IgD-negative memory B cell (primary cell): ENCODE measurements around the gene RNU6-9. TPM values are rescaled to one million over a fixed set of nuclear protein-coding genes. Genes with fewer than 3 reads are reported as not detected.

ENCODE experiments used
- H3K27ac Mint-ChIP-seq, 3 donors: one replicate each; pipeline ENCODE4 v1.8.0; 2020 to 2022; ENCODE audit warnings: mild to moderate bottlenecking in 3 of 3, mixed read lengths in 3 of 3, moderate library complexity in 1 of 3
- H3K27me3 Mint-ChIP-seq: one replicate; pipeline ENCODE4 v1.8.0; 2021; ENCODE audit warnings: mixed read lengths
- H3K36me3 Mint-ChIP-seq: one replicate; pipeline ENCODE4 v1.8.0; 2020; ENCODE audit warnings: mild to moderate bottlenecking, mixed read lengths
- H3K4me1 Mint-ChIP-seq, 3 donors: one replicate each; pipeline ENCODE4 v1.8.0; 2020 to 2022; ENCODE audit warnings: mixed read lengths in 3 of 3, mild to moderate bottlenecking in 1 of 3
- H3K4me3 Mint-ChIP-seq, 4 donors: one replicate each; pipeline ENCODE4 v1.8.0; 2020 to 2022; ENCODE audit warnings: mild to moderate bottlenecking in 4 of 4, mixed read lengths in 4 of 4, moderate library complexity in 3 of 4
- H3K9me3 Mint-ChIP-seq, 3 donors: one replicate each; pipeline ENCODE4 v1.8.0; 2020 to 2021; ENCODE audit warnings: mixed read lengths in 3 of 3, mild to moderate bottlenecking in 1 of 3
- polyA plus RNA-seq: library from polyadenylated mRNA; unstranded; fragments of 300-500 nt; fragmentation: Illumina TruSeq; gene quantifications from one replicate; pipeline ENCODE4 v1.2.3, GENCODE V29; 2021

RNU6-9 gene
- polyA plus RNA-seq, 1 donor from 2014 or later, result not detected

- Mint-ChIP-seq H3K36me3 (peaks cover 10% of the 10 kb centered on the region), H3K4me3 (peak overlapping the region; percentile 69 to 94 (median 92)), H3K4me1 (peaks cover 32 to 33% (median 32%) of the 10 kb centered on the region in 3 donors), H3K27me3 (peaks cover 2% of the 10 kb centered on the region), H3K27ac (peak overlapping the region; percentile 100), H3K9me3 (no peaks in the 10 kb centered on the region)
Observed at GRCh38 chr19:906480-906879, 13.2 kb downstream of the RNU6-9 start.

- H3K36me3 Mint-ChIP-seq, result peaks cover 10% of the 10 kb centered on the region
- H3K9me3 Mint-ChIP-seq, result no peaks in the 10 kb centered on the region
- H3K4me3 Mint-ChIP-seq, result peak overlapping the region; percentile 64 to 94 (median 92)
- peak overlapping the region; percentile 100 for H3K27ac Mint-ChIP-seq
- H3K4me1 Mint-ChIP-seq, result peaks cover 32 to 33% (median 32%) of the 10 kb centered on the region in 3 donors
- peaks cover 2% of the 10 kb centered on the region for H3K27me3 Mint-ChIP-seq
Observed at GRCh38 chr19:907183-907853, 14.0 kb downstream of the RNU6-9 start.

- peak overlapping the region; percentile 89 to 100 (median 100) for H3K27ac Mint-ChIP-seq
- peak overlapping the region; percentile 74 to 94 (median 84) for H3K4me3 Mint-ChIP-seq
- no peaks in the 10 kb centered on the region for H3K9me3 Mint-ChIP-seq
- H3K36me3 Mint-ChIP-seq, result peaks cover 10% of the 10 kb centered on the region
- H3K4me1 Mint-ChIP-seq, result peaks cover 26 to 36% (median 27%) of the 10 kb centered on the region in 3 donors
- peaks cover 2% of the 10 kb centered on the region for H3K27me3 Mint-ChIP-seq
Observed at GRCh38 chr19:911197-912033, 18.1 kb downstream of the RNU6-9 start.

GRCh38 chr19:912181-913079 lies 19.1 kb downstream of the RNU6-9 start:
- Mint-ChIP-seq H3K27ac (peak overlapping the region; percentile 65 to 85 (median 76)), H3K27me3 (peaks cover 2% of the 10 kb centered on the region), H3K9me3 (no peaks in the 10 kb centered on the region), H3K4me1 (peaks cover 18 to 29% (median 19%) of the 10 kb centered on the region in 3 donors), H3K36me3 (peaks cover 7% of the 10 kb centered on the region), H3K4me3 (peak overlapping the region; percentile 68 to 95 (median 89))

- Mint-ChIP-seq H3K36me3 (peaks cover 7% of the 10 kb centered on the region), H3K4me1 (peaks cover 16 to 26% (median 17%) of the 10 kb centered on the region in 3 donors), H3K27me3 (peaks cover 2% of the 10 kb centered on the region), H3K9me3 (no peaks in the 10 kb centered on the region), H3K4me3 (peak within 1 kb of the TSS; percentile 85 to 95 (median 90)), H3K27ac (peak within 1 kb of the TSS; percentile 85 to 88 (median 87))
Observed at GRCh38 chr19:913080-913748, 19.9 kb downstream of the RNU6-9 start, which contains the start of gene R3HDM4. Gene R3HDM4, minus strand, starts transcription at chr19:913219. Its CDS starts 62 bp downstream, at chr19:913157.

- no peaks in the 10 kb centered on the region for H3K9me3 Mint-ChIP-seq
- no peaks in the 10 kb centered on the region for H3K36me3 Mint-ChIP-seq
- H3K27ac Mint-ChIP-seq, result peak overlapping the region in 2 of 3 donors; percentile 46 to 70
- H3K27me3 Mint-ChIP-seq, result no peaks in the 10 kb centered on the region
- H3K4me1 Mint-ChIP-seq, result peaks cover 5 to 16% (median 10%) of the 10 kb centered on the region in 3 donors
- peak overlapping the region; percentile 9 to 69 (median 53) for H3K4me3 Mint-ChIP-seq
Observed at GRCh38 chr19:916645-917322, 23.5 kb downstream of the RNU6-9 start.

- peak within 1 kb of the TSS; percentile 92 to 94 (median 93) for H3K27ac Mint-ChIP-seq
Observed at GRCh38 chr19:917323-918151, 24.3 kb downstream of the RNU6-9 start, which contains the start of gene KISS1R. Gene KISS1R, plus strand, starts transcription at chr19:917333. Its CDS starts 170 bp downstream, at chr19:917503.

GRCh38 chr19:918152-918437 lies 24.8 kb downstream of the RNU6-9 start:
- peak overlapping the region; percentile 79 to 87 (median 84) for H3K4me3 Mint-ChIP-seq
- no peaks in the 10 kb centered on the region for H3K27me3 Mint-ChIP-seq
- H3K9me3 Mint-ChIP-seq, result no peaks in the 10 kb centered on the region
- peak overlapping the region; percentile 92 to 94 (median 93) for H3K27ac Mint-ChIP-seq
- H3K4me1 Mint-ChIP-seq, result peaks cover 9 to 15% (median 13%) of the 10 kb centered on the region in 3 donors
- no peaks in the 10 kb centered on the region for H3K36me3 Mint-ChIP-seq

More at GRCh38 chr19:917323-918151, 24.3 kb downstream of the RNU6-9 start, which contains the start of gene KISS1R:
- no peaks in the 10 kb centered on the region for H3K27me3 Mint-ChIP-seq
- peaks cover 9 to 16% (median 13%) of the 10 kb centered on the region in 3 donors for H3K4me1 Mint-ChIP-seq
- H3K4me3 Mint-ChIP-seq, result peak within 1 kb of the TSS; percentile 81 to 87 (median 86)
- no peaks in the 10 kb centered on the region for H3K9me3 Mint-ChIP-seq
- H3K36me3 Mint-ChIP-seq, result no peaks in the 10 kb centered on the region

GRCh38 chr19:918481-919198 lies 25.4 kb downstream of the RNU6-9 start:
- no peaks in the 10 kb centered on the region for H3K27me3 Mint-ChIP-seq
- H3K4me3 Mint-ChIP-seq, result peak overlapping the region; percentile 72 to 88 (median 78)
- H3K9me3 Mint-ChIP-seq, result no peaks in the 10 kb centered on the region
- no peaks in the 10 kb centered on the region for H3K36me3 Mint-ChIP-seq
- H3K27ac Mint-ChIP-seq, result peak overlapping the region in 1 of 3 donors; percentile 97
- H3K4me1 Mint-ChIP-seq, result peaks cover 9 to 15% (median 12%) of the 10 kb centered on the region in 3 donors

GRCh38 chr19:919199-920050 lies 26.1 kb downstream of the RNU6-9 start:
- Mint-ChIP-seq H3K27me3 (no peaks in the 10 kb centered on the region), H3K36me3 (no peaks in the 10 kb centered on the region), H3K27ac (peak overlapping the region in 2 of 3 donors; percentile 80 to 97), H3K4me3 (peak overlapping the region; percentile 72 to 88 (median 78)), H3K4me1 (peaks cover 9 to 15% (median 13%) of the 10 kb centered on the region in 3 donors), H3K9me3 (no peaks in the 10 kb centered on the region)

- no peaks in the 10 kb centered on the region for H3K9me3 Mint-ChIP-seq
- no peaks in the 10 kb centered on the region for H3K36me3 Mint-ChIP-seq
- H3K27me3 Mint-ChIP-seq, result no peaks in the 10 kb centered on the region
- H3K27ac Mint-ChIP-seq, result peak overlapping the region; percentile 91 to 97 (median 93)
- peak overlapping the region; percentile 82 to 91 (median 86) for H3K4me3 Mint-ChIP-seq
- peaks cover 7 to 12% (median 9%) of the 10 kb centered on the region in 3 donors for H3K4me1 Mint-ChIP-seq
Observed at GRCh38 chr19:920051-920864, 27.0 kb downstream of the RNU6-9 start.
